Mucosa of rectum (tissue), 2 donors: ENCODE data around the gene ZNF507.
A peak's percentile ranks its signal among the peaks of the same experiment; 100 is the strongest.

Experiments used
- H3K27ac ChIP-seq, 2 donors: one replicate each; pipeline ENCODE4 v1.7.0; 2013; ENCODE audit warnings: inconsistent platforms in 2 of 2, low read depth in 2 of 2, low read length in 2 of 2
- H3K27me3 ChIP-seq, 2 donors: one replicate each; pipeline ENCODE4 v1.7.0; 2013; ENCODE audit warnings: low read length in 2 of 2; ENCODE audit not compliant: control insufficient read depth in 2 of 2, insufficient read depth in 2 of 2
- H3K36me3 ChIP-seq, 2 donors: one replicate each; pipeline ENCODE4 v1.7.0; 2013; ENCODE audit warnings: low read length in 2 of 2; ENCODE audit not compliant: control insufficient read depth in 2 of 2, insufficient read depth in 2 of 2
- H3K4me1 ChIP-seq, 2 donors: one replicate each; pipeline ENCODE4 v1.7.0; 2013; ENCODE audit warnings: low read length in 2 of 2, mild to moderate bottlenecking in 1 of 2; ENCODE audit not compliant: control insufficient read depth in 2 of 2, insufficient read depth in 2 of 2
- H3K4me3 ChIP-seq, 2 donors: one replicate each; pipeline ENCODE4 v1.7.0; 2013; ENCODE audit warnings: low read length in 2 of 2
- H3K9ac ChIP-seq, 2 donors: one replicate each; pipeline ENCODE4 v1.7.0; 2013; ENCODE audit warnings: low read length in 2 of 2, low read depth in 1 of 2, mild to moderate bottlenecking in 1 of 2
- H3K9me3 ChIP-seq, 2 donors: one replicate each; pipeline ENCODE4 v1.7.0; 2013; ENCODE audit warnings: low read length in 2 of 2; ENCODE audit not compliant: control insufficient read depth in 2 of 2
- donor health status: healthy.
- donor health status: Normal muscosa, but diverticular disease.

ZNF507 gene

GRCh38 chr19:32339423-32339822, 6.0 kb upstream of the ZNF507 start:
- no peaks in the 10 kb centered on the region for H3K4me1 ChIP-seq
- H3K9ac ChIP-seq: no peak overlapping the region
- no peaks in the 10 kb centered on the region for H3K9me3 ChIP-seq
- H3K4me3 ChIP-seq: no peak overlapping the region
- H3K27ac ChIP-seq: no peak overlapping the region
- no peaks in the 10 kb centered on the region for H3K36me3 ChIP-seq
- no peaks in the 10 kb centered on the region for H3K27me3 ChIP-seq

GRCh38 chr19:32339988-32340874, 5.2 kb upstream of the ZNF507 start:
- no peaks in the 10 kb centered on the region for H3K27me3 ChIP-seq
- no peaks in the 10 kb centered on the region for H3K9me3 ChIP-seq
- no peak overlapping the region for H3K27ac ChIP-seq
- H3K4me1 ChIP-seq: no peaks in the 10 kb centered on the region
- no peak overlapping the region for H3K9ac ChIP-seq
- H3K4me3 ChIP-seq: no peak overlapping the region
- H3K36me3 ChIP-seq: no peaks in the 10 kb centered on the region

DNA sequence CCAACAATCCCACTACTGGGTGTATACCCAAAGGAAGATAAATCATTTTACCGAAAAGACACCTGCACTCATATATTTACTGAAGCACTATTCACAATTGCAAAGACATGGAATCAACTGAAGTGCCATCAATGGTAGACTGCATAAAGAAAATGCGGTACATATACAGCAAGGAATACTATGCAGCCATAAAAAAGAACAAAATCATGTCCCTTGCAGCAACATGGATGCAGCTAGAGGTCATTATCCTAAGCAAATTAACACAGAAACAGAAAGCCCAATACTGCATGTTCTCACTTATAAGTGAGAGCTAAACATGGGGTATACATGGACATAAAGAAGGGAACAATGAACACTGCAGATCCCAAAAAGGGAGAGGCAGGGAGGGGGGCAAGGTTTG, 2.7 kb upstream of the ZNF507 start:
- no peak overlapping the region for H3K27ac ChIP-seq
- no peaks in the 10 kb centered on the region for H3K9me3 ChIP-seq
- no peaks in the 10 kb centered on the region for H3K36me3 ChIP-seq
- no peak overlapping the region for H3K9ac ChIP-seq
- H3K27me3 ChIP-seq: no peaks in the 10 kb centered on the region
- no peak overlapping the region for H3K4me3 ChIP-seq
- H3K4me1 ChIP-seq: peaks cover 3 to 13% of the 10 kb centered on the region in 2 donors

DNA sequence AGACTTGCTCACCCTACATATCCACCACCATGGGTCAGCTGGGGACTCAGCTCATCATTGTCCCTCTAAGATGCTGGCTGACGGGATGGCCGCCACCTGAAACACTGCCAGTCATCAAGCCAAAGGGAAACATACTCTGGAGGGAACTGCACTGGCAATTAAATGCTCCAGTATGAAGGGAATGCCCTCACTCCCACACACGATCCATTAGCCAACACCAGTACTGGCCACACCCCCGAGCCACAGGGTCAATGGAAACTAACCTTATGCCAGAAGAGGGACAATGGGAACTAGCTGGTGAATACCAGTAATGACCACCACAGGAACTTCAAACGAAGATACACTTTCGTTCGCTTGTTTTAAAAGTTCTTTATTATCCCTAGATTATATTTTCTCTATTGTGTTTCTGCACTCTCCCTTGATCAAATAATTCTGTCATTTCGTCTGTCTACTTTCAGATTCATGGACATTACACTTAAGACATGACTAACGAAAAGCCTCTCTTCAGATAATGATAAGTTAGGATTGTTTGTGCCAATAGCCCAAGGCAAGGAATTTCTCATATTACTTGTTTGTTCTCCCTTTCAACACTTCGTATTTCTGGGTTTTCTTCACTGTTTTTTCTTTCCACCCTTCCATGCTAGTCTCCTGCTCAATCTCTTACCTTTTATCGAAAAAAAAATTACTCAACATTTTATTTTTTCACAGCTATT, 1.7 kb upstream of the ZNF507 start:
- no peaks in the 10 kb centered on the region for H3K9me3 ChIP-seq
- H3K27ac ChIP-seq: no peak overlapping the region
- no peak overlapping the region for H3K9ac ChIP-seq
- peaks cover 3 to 13% of the 10 kb centered on the region in 2 donors for H3K4me1 ChIP-seq
- H3K27me3 ChIP-seq: no peaks in the 10 kb centered on the region
- H3K4me3 ChIP-seq: no peak overlapping the region
- peaks cover 1 to 5% of the 10 kb centered on the region in 2 donors for H3K36me3 ChIP-seq

DNA sequence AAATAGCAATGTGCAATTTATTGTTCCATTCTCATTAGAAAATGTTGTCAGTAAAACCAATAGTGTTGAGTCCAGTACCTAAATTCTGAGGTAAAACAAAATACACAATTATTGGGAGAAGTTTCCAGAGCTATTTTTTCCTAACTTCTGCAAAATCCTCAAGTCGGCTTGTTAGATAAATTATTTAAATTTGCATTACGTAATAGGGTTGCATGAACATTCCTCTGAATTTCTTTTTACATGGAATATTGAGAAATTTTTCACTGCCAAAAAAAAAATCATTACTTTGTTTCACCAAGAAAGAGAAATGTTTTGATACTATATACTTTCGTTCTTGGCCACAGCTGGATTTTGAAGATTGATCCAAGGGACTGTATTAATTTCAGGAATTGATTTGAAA, 1.5 kb downstream of the ZNF507 start:
- Histone ChIP-seq H3K9me3 (no peaks in the 10 kb centered on the region), H3K36me3 (peaks cover 9 to 13% of the 10 kb centered on the region in 2 donors), H3K27me3 (no peaks in the 10 kb centered on the region), H3K27ac (no peak overlapping the region), H3K9ac (peak overlapping the region in 1 of 2 donors; percentile 82), H3K4me3 (peak overlapping the region; percentile 89 to 96), H3K4me1 (peaks cover 3 to 27% of the 10 kb centered on the region in 2 donors)

- H3K4me3 ChIP-seq: no peak overlapping the region
- peaks cover 3 to 27% of the 10 kb centered on the region in 2 donors for H3K4me1 ChIP-seq
- no peak overlapping the region for H3K9ac ChIP-seq
These were observed 2.2 kb downstream of the ZNF507 start for GRCh38 chr19:32347573-32347972.

GRCh38 chr19:32349051-32349450, 3.6 kb downstream of the ZNF507 start:
- H3K4me1 ChIP-seq: peaks cover 3 to 27% of the 10 kb centered on the region in 2 donors
- no peak overlapping the region for H3K9ac ChIP-seq
- H3K9me3 ChIP-seq: no peaks in the 10 kb centered on the region
- H3K27ac ChIP-seq: no peak overlapping the region
- no peaks in the 10 kb centered on the region for H3K27me3 ChIP-seq
- H3K4me3 ChIP-seq: no peak overlapping the region
- peaks cover 22 to 26% of the 10 kb centered on the region in 2 donors for H3K36me3 ChIP-seq

More at GRCh38 chr19:32347573-32347972, 2.2 kb downstream of the ZNF507 start:
- Histone ChIP-seq H3K9me3 (no peaks in the 10 kb centered on the region), H3K27me3 (no peaks in the 10 kb centered on the region), H3K36me3 (peaks cover 9 to 13% of the 10 kb centered on the region in 2 donors), H3K27ac (no peak overlapping the region)

DNA sequence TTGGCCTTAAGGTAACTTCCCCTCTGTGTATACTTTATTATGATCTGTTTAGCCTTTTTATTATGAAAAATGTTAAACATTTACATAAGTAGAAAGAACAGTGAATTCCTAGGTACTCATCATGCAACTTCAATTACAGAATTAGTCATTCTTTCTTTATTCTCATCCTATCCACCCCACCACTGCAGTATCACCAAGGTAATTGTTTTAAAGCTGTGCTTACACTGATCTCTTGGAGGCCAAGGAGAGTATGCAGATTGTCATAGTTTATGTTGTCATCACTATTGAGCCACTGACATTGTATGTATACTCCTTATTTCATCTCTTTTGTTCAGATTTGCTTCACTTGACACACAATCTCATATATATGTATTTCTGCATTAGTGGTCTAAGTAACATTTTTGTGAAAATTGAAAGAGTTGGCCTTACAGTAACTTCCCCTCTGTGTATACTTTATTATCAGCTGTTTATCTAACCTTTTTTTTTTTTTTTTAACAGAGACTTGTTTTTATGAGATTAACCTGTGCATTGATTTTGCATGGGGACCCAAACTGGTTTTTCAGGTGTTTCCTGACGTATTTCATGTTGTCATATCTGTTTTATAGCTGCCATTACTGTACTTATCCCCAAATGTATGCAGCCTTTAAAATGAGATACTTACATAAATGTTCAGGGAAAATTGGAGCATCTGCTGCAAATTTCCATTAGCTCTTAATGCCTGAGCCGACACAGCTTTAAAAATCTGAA, 4.5 kb downstream of the ZNF507 start:
- Histone ChIP-seq H3K27ac (no peak overlapping the region), H3K4me3 (no peak overlapping the region), H3K9ac (no peak overlapping the region), H3K36me3 (peaks cover 27 to 33% of the 10 kb centered on the region in 2 donors), H3K9me3 (no peaks in the 10 kb centered on the region), H3K4me1 (peaks cover 3 to 27% of the 10 kb centered on the region in 2 donors), H3K27me3 (no peaks in the 10 kb centered on the region)

DNA sequence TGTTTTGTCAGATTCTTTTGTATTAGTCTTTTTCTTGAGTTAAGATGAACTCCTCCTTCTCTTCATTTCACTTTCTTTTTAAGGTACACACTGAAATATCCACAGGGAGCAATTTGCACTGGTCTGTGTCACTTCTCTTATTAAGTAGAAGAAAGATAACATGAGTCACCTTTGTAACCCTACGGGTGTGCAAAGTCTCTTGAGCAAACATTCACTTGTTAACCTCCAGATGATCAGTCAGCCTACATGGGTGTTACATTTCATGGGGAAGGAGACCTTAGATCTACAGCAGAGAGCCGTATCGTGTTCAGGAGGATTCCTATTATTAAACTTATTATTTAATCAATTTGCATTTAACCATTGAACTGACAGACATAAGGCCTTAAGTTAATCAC, 5.1 kb downstream of the ZNF507 start:
- Histone ChIP-seq H3K36me3 (peaks cover 27 to 33% of the 10 kb centered on the region in 2 donors), H3K9ac (no peak overlapping the region), H3K4me1 (peaks cover 3 to 27% of the 10 kb centered on the region in 2 donors)

More for the DNA sequence above, 5.1 kb downstream of the ZNF507 start:
- Histone ChIP-seq H3K4me3 (no peak overlapping the region), H3K9me3 (no peaks in the 10 kb centered on the region), H3K27me3 (no peaks in the 10 kb centered on the region), H3K27ac (no peak overlapping the region)
